PC-9 (cell line): ENCODE results near the gene PGD.

Source experiments
- EZH2 ChIP-seq: fragments of 200-600 bp; sonication (generic); IDR thresholded peaks from 2 replicates; pipeline ENCODE4 v1.8.0; 2017; ENCODE audit warnings: antibody characterized with exemption, low read depth
- TF ChIP-seq, protein P1 (sequence below): fragments of 200-600 bp; sonication (generic); conservative IDR thresholded peaks from 2 replicates; pipeline ENCODE4 v1.6.1; 2017; ENCODE audit warnings: mixed run types, antibody characterized with exemption, mild to moderate bottlenecking, moderate library complexity

DNA sequence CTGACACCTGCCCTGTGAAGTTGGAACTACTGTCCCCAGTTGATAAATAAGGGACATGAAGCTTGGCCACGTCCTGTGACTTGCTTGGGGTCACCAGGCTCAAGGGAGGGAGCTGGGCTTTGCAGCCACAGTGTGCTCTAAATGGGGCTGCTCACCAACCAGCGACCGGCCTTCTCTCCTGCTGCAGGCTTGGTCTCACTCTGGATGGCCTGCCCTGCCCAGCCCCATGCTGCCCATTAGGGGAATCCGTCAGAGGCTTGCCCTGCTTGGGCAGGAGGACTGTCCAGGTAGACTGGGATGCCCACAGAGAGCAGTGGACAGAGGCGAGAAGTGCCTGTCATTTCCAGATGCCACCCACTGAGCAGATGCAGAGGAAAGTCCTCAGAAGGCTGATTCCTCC, 30.1 kb downstream of the PGD start:
- TF ChIP-seq EZH2, result no peak
- TF ChIP-seq, protein P1, sequence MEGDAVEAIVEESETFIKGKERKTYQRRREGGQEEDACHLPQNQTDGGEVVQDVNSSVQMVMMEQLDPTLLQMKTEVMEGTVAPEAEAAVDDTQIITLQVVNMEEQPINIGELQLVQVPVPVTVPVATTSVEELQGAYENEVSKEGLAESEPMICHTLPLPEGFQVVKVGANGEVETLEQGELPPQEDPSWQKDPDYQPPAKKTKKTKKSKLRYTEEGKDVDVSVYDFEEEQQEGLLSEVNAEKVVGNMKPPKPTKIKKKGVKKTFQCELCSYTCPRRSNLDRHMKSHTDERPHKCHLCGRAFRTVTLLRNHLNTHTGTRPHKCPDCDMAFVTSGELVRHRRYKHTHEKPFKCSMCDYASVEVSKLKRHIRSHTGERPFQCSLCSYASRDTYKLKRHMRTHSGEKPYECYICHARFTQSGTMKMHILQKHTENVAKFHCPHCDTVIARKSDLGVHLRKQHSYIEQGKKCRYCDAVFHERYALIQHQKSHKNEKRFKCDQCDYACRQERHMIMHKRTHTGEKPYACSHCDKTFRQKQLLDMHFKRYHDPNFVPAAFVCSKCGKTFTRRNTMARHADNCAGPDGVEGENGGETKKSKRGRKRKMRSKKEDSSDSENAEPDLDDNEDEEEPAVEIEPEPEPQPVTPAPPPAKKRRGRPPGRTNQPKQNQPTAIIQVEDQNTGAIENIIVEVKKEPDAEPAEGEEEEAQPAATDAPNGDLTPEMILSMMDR, result no peak
